Fibroblast of the aortic adventitia (primary cell): ENCODE data around the gene AOC1. TPM values are rescaled to one million over a fixed set of nuclear protein-coding genes. Genes with fewer than 3 reads are reported as not detected.

Experiments used
- DNase-seq: peaks from one replicate; pipeline ENCODE4 v3.0.0-alpha.2; 2010; ENCODE audit warnings: low read depth
- H3K4me3 ChIP-seq: 2 replicates; pipeline ENCODE4 v1.5.1; 2011; ENCODE audit warnings: low read depth, mild to moderate bottlenecking, control low read depth, low read length, moderate library complexity
- total RNA-seq: library from RNA; depleted of rRNA; stranded (reverse); fragments of >200 nt; gene quantifications from 2 replicates; pipeline ENCODE4 v1.2.3, GENCODE V29; 2012; ENCODE audit warnings: low replicate concordance
- TF ChIP-seq, protein P1 (sequence below): IDR thresholded peaks from 2 replicates; pipeline ENCODE4 v1.5.1; 2011; ENCODE audit warnings: mild to moderate bottlenecking, low read length, control low read depth, inconsistent platforms; ENCODE audit not compliant: insufficient read depth

AOC1 gene
- total RNA-seq, 1 donor, result not detected

DNA sequence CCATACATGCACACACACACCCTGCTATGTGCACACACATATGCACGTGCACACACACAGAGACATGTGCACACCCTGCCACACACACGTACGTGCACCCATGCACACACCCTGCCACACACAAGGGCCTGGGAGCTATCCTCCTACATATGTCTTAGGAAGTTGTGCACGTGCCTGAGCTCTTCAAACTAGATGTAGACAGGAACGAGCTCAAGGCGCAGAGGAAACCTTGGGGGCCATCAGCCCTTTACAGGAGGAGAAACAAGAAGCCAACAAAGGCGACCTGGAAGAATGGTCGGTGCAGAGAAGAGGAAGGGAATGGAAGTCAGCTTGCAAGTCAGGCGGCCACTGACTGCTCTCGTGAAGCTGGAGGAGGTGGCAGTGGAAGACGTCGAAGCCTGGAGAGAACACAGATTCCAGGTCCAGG lies 58.7 kb downstream of the AOC1 start:
- H3K4me3 ChIP-seq, result no peak overlapping the region
- DNase-seq, result no peak
- TF ChIP-seq, protein P1, sequence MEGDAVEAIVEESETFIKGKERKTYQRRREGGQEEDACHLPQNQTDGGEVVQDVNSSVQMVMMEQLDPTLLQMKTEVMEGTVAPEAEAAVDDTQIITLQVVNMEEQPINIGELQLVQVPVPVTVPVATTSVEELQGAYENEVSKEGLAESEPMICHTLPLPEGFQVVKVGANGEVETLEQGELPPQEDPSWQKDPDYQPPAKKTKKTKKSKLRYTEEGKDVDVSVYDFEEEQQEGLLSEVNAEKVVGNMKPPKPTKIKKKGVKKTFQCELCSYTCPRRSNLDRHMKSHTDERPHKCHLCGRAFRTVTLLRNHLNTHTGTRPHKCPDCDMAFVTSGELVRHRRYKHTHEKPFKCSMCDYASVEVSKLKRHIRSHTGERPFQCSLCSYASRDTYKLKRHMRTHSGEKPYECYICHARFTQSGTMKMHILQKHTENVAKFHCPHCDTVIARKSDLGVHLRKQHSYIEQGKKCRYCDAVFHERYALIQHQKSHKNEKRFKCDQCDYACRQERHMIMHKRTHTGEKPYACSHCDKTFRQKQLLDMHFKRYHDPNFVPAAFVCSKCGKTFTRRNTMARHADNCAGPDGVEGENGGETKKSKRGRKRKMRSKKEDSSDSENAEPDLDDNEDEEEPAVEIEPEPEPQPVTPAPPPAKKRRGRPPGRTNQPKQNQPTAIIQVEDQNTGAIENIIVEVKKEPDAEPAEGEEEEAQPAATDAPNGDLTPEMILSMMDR, result no peak

Other genes with a start within 250 kb of the AOC1 start
- gene GIMAP6, start 220.1 kb upstream of the AOC1 start, total RNA-seq, result 0.18 and 0.74 TPM in 2 replicates
- gene GIMAP2, start 166.8 kb upstream of the AOC1 start, total RNA-seq, result 0.27 and 0.98 TPM in 2 replicates
- gene GIMAP1, start 135.9 kb upstream of the AOC1 start, total RNA-seq, result not detected in 2 replicates
- not detected in 2 replicates for gene GIMAP5, start 115.1 kb upstream of the AOC1 start, total RNA-seq
- 1.9 TPM in 1 of 2 replicates, not detected in the other for gene TMEM176B, start 52.2 kb upstream of the AOC1 start, total RNA-seq
- gene TMEM176A, start 51.7 kb upstream of the AOC1 start, total RNA-seq, result not detected in 2 replicates
- not detected in 2 replicates for gene KCNH2, start 125.8 kb downstream of the AOC1 start, total RNA-seq
- 0.36 and 4.6 TPM in 2 replicates for gene NOS3, start 138.5 kb downstream of the AOC1 start, total RNA-seq
- under 0.01 and 0.98 TPM in 2 replicates for gene ATG9B, start 172.0 kb downstream of the AOC1 start, total RNA-seq
- gene ABCB8, start 175.9 kb downstream of the AOC1 start, total RNA-seq, result 18.1 and 30.9 TPM in 2 replicates
- gene ASIC3, start 196.0 kb downstream of the AOC1 start, total RNA-seq, result 0.18 TPM in 1 of 2 replicates, not detected in the other
- 16.1 and 28.9 TPM in 2 replicates for gene CDK5, start 205.4 kb downstream of the AOC1 start, total RNA-seq
- gene SLC4A2, start 207.1 kb downstream of the AOC1 start, total RNA-seq, result 39.7 and 65.4 TPM in 2 replicates
- 62.7 and 86.0 TPM in 2 replicates for gene FASTK, start 228.3 kb downstream of the AOC1 start, total RNA-seq
- 11.7 and 20.2 TPM in 2 replicates for gene TMUB1, start 231.0 kb downstream of the AOC1 start, total RNA-seq
- gene AGAP3, start 234.0 kb downstream of the AOC1 start, total RNA-seq, result 50.2 and 74.6 TPM in 2 replicates